Purkinje cell (primary cell): ENCODE results near the gene TTC23L. TPM values are rescaled to one million over a fixed set of nuclear protein-coding genes. Genes with fewer than 3 reads are reported as not detected.

ENCODE experiments used
- polyA plus RNA-seq: library from polyadenylated mRNA; unstranded; fragments of >200 nt; fragmentation: Nextera tagmentation; gene quantifications from 2 replicates; pipeline ENCODE4 v1.2.1, GENCODE V29; 2014

TTC23L gene
- polyA plus RNA-seq, result 0.29 and 0.42 TPM in 2 replicates

GRCh38 chr5:34838785-34839714 is at the start of gene TTC23L:
Gene TTC23L (plus strand): TSS chr5:34839164. CDS start chr5:34840672, 1,508 bp downstream.

GRCh38 chr5:34915139-34915855 is 76.3 kb downstream of the TTC23L start, which contains the start of the genes BRIX1 and RAD1:
Gene BRIX1 (plus strand): TSS chr5:34915711. CDS start chr5:34915739, 28 bp downstream.
Gene RAD1 (minus strand): TSS chr5:34915504. CDS start chr5:34914892, 612 bp downstream.

GRCh38 chr5:34929134-34929719 is 90.3 kb downstream of the TTC23L start, which contains the start of gene DNAJC21:
Gene DNAJC21 (plus strand): TSS chr5:34929559. CDS start chr5:34929820, 261 bp downstream.

Other genes with a start within 250 kb of the TTC23L start
- 2.4 and 6.8 TPM in 2 replicates for gene RAI14, start 182.8 kb upstream of the TTC23L start, polyA plus RNA-seq
- 20.3 and 25.6 TPM in 2 replicates for gene RAD1, start 76.3 kb downstream of the TTC23L start, polyA plus RNA-seq
- 35.4 and 54.0 TPM in 2 replicates for gene BRIX1, start 76.5 kb downstream of the TTC23L start, polyA plus RNA-seq
- 22.1 and 25.9 TPM in 2 replicates for gene DNAJC21, start 90.4 kb downstream of the TTC23L start, polyA plus RNA-seq
- not detected in 2 replicates for gene AGXT2, start 208.8 kb downstream of the TTC23L start, polyA plus RNA-seq